Measurements from ENCODE around the gene MELTF.

- TF ChIP-seq POLR3A (IDR thresholded peaks at IDR 0.05; ENCODE audit: borderline replicate concordance, extremely low read depth, insufficient read depth, insufficient read length) (no peak), CEBPG (CRISPR knock-in tag; IDR thresholded peaks at IDR 0.05) (no peak), CEBPG (tag; conservative IDR thresholded peaks at IDR 0.05 in 1 of 2, IDR thresholded peaks at IDR 0.05 in 1 of 2) (no peak), ELF1 (tag; IDR thresholded peaks at IDR 0.05) (no peak)
- TF ChIP-seq, protein P1, sequence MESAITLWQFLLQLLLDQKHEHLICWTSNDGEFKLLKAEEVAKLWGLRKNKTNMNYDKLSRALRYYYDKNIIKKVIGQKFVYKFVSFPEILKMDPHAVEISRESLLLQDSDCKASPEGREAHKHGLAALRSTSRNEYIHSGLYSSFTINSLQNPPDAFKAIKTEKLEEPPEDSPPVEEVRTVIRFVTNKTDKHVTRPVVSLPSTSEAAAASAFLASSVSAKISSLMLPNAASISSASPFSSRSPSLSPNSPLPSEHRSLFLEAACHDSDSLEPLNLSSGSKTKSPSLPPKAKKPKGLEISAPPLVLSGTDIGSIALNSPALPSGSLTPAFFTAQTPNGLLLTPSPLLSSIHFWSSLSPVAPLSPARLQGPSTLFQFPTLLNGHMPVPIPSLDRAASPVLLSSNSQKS (CRISPR knock-in tag; IDR thresholded peaks at IDR 0.05): no peak
Observed at GRCh38 chr3:196985298-196985697, 44.3 kb downstream of the MELTF start.

Data from K562 (cell line).